Ovary (tissue), 3 donors: ENCODE data around the gene AFP.

ENCODE experiments used
- EP300 ChIP-seq: sonication (generic); formaldehyde crosslinking; IDR thresholded peaks from one replicate; pipeline ENCODE4 v1.6.1; 2017; ENCODE audit warnings: antibody characterized with exemption
- POLR2A ChIP-seq: fragments of 450-650 bp; IDR thresholded peaks from one replicate; pipeline ENCODE4 v1.6.1; 2017; ENCODE audit warnings: antibody characterized with exemption, mild to moderate bottlenecking, moderate library complexity
- TF ChIP-seq, protein P1 (sequence below), 3 donors: fragments of 450-650 bp in 2 of 3; fragments of 200-600 bp in 1 of 3; IDR thresholded peaks; one replicate each; pipeline versions ENCODE4 v1.5.1 to v1.8.0; 2016 to 2022; ENCODE audit warnings: antibody characterized with exemption in 3 of 3, mild to moderate bottlenecking in 1 of 3
- donor health status: DM: no; HTN: no; CAD: no.

DNA sequence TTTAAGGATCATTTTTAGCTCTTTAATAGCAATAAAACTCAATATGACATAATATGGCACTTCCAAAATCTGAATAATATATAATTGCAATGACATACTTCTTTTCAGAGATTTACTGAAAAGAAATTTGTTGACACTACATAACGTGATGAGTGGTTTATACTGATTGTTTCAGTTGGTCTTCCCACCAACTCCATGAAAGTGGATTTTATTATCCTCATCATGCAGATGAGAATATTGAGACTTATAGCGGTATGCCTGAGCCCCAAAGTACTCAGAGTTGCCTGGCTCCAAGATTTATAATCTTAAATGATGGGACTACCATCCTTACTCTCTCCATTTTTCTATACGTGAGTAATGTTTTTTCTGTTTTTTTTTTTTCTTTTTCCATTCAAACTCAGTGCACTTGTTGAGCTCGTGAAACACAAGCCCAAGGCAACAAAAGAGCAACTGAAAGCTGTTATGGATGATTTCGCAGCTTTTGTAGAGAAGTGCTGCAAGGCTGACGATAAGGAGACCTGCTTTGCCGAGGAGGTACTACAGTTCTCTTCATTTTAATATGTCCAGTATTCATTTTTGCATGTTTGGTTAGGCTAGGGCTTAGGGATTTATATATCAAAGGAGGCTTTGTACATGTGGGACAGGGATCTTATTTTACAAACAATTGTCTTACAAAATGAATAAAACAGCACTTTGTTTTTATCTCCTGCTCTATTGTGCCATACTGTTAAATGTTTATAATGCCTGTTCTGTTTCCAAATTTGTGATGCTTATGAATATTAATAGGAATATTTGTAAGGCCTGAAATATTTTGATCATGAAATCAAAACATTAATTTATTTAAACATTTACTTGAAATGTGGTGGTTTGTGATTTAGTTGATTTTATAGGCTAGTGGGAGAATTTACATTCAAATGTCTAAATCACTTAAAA, 16.6 kb upstream of the AFP start:
- TF ChIP-seq, protein P1, sequence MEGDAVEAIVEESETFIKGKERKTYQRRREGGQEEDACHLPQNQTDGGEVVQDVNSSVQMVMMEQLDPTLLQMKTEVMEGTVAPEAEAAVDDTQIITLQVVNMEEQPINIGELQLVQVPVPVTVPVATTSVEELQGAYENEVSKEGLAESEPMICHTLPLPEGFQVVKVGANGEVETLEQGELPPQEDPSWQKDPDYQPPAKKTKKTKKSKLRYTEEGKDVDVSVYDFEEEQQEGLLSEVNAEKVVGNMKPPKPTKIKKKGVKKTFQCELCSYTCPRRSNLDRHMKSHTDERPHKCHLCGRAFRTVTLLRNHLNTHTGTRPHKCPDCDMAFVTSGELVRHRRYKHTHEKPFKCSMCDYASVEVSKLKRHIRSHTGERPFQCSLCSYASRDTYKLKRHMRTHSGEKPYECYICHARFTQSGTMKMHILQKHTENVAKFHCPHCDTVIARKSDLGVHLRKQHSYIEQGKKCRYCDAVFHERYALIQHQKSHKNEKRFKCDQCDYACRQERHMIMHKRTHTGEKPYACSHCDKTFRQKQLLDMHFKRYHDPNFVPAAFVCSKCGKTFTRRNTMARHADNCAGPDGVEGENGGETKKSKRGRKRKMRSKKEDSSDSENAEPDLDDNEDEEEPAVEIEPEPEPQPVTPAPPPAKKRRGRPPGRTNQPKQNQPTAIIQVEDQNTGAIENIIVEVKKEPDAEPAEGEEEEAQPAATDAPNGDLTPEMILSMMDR (IDR thresholded peaks at IDR 0.05) = no peak
- TF ChIP-seq POLR2A = no peak
- TF ChIP-seq EP300 = no peak
